ENCODE data around the gene GGT1.
"Not testable (repeated sequence)": the region's sequence is repeated elsewhere in the genome, so short reads cannot be mapped to it uniquely, and the experiment has no call there.

The GGT1 gene

GRCh38 chr22:24642307-24642706, 39.3 kb downstream of the GGT1 start:
- not testable (repeated sequence) for DNase-seq

- not testable (repeated sequence) for DNase-seq
These were observed 41.4 kb downstream of the GGT1 start for GRCh38 chr22:24644409-24644808.

- DNase-seq: not testable (repeated sequence)
These were observed 42.7 kb downstream of the GGT1 start for GRCh38 chr22:24645408-24646399.

- not testable (repeated sequence) for DNase-seq
These were observed 43.8 kb downstream of the GGT1 start for GRCh38 chr22:24646756-24647155.

- not testable (repeated sequence) for DNase-seq
These were observed 46.4 kb downstream of the GGT1 start for GRCh38 chr22:24649371-24649770.

GRCh38 chr22:24650884-24651283, 47.9 kb downstream of the GGT1 start:
- not testable (repeated sequence) for DNase-seq

GRCh38 chr22:24665395-24665794, 62.4 kb downstream of the GGT1 start:
- DNase-seq: not testable (repeated sequence)

GRCh38 chr22:24667904-24668303, 64.9 kb downstream of the GGT1 start:
- DNase-seq: not testable (repeated sequence)

GRCh38 chr22:24672532-24672931, 69.5 kb downstream of the GGT1 start:
- not testable (repeated sequence) for DNase-seq
